Measurements from ENCODE around the gene DYSF. TPM values are rescaled to one million over a fixed set of nuclear protein-coding genes. Genes with fewer than 3 reads are reported as not detected.

DYSF gene
- total RNA-seq, 1 experiment from 2014 or later, result 0.89 TPM

DNA sequence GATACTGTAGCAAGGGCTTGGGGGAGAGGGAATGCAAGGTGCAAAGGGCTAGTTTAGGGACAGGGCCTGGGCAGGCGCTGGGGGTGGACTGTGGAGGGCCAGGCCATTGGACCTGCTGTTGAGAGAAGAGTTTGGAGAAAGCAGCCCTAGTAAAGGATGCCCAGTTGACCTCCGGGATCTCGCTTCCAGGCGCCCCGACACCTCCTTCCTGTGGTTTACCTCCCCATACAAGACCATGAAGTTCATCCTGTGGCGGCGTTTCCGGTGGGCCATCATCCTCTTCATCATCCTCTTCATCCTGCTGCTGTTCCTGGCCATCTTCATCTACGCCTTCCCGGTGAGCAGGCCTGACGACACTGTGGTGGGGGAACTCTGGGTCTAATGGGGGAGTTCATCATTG lies 229.0 kb downstream of the DYSF start:
- Histone ChIP-seq H3K4me2 (ENCODE audit: low read length) (no peak overlapping the region), H3K9me2 (ENCODE audit: insufficient read depth) (no peaks in the 10 kb centered on the region), H2AFZ (ENCODE audit: low read depth, low read length, poor library complexity, severe bottlenecking) (no peak overlapping the region), H4K20me1 (ENCODE audit: insufficient read depth) (no peaks in the 10 kb centered on the region), H3K27ac (ENCODE audit: low read depth, low read length) (no peak overlapping the region), H3K4me3 (replicated peaks in 1 of 2; ENCODE audit: low read depth in 1 of 2, low read length in 2 of 2) (no peak overlapping the region), H3K79me2 (ENCODE audit: insufficient read depth, low read length) (no peaks in the 10 kb centered on the region), H3K27me3 (ENCODE audit: insufficient read depth, low read length) (no peaks in the 10 kb centered on the region), H3K4me1 (ENCODE audit: control insufficient read depth in 1 of 2, insufficient read depth in 2 of 2, low read length in 2 of 2) (no peaks in the 10 kb centered on the region), H3K9ac (ENCODE audit: low read length) (no peak overlapping the region), H3K9me3 (ENCODE audit: control insufficient read depth in 1 of 2, insufficient read depth in 1 of 2, low read depth in 1 of 2, low read length in 2 of 2) (no peaks in the 10 kb centered on the region), H3K36me3 (ENCODE audit: control insufficient read depth in 1 of 2, insufficient read depth in 2 of 2, low read length in 2 of 2) (no peaks in the 10 kb centered on the region)
- POLR2A ChIA-PET, result no interaction called here
- DNase-seq (ENCODE audit: low read depth, low spot score) (no peak), ATAC-seq (no peak)
- BruUV-seq (replicated peaks), result no TSS peak
- CTCF ChIA-PET, result no interaction called here
- intact Hi-C loops (cut with micrococcal nuclease), result no loop called here
- TF ChIP-seq EZH2 (IDR thresholded peaks at IDR 0.05) (no peak), FOSL1 (IDR thresholded peaks at IDR 0.05; ENCODE audit: low read depth) (no peak), CEBPB (IDR thresholded peaks at IDR 0.05; ENCODE audit: low read depth) (no peak), SP1 (IDR thresholded peaks at IDR 0.05; ENCODE audit: low read depth) (no peak), POLR2AphosphoS5 (IDR thresholded peaks at IDR 0.05; ENCODE audit: low read depth, low read length) (no peak), ELF1 (IDR thresholded peaks at IDR 0.05; ENCODE audit: borderline replicate concordance, low read depth) (no peak), POLR2A (IDR thresholded peaks at IDR 0.05; ENCODE audit: borderline replicate concordance, extremely low read depth, insufficient read depth, insufficient read length) (no peak), TCF7L2 (IDR thresholded peaks at IDR 0.05; ENCODE audit: borderline replicate concordance, extremely low read depth, insufficient read depth, insufficient read length) (no peak), RAD21 (IDR thresholded peaks at IDR 0.05; ENCODE audit: low read depth) (no peak), SIN3A (IDR thresholded peaks at IDR 0.05; ENCODE audit: low read depth) (no peak), ZFX (IDR thresholded peaks at IDR 0.05) (no peak), YY1 (IDR thresholded peaks at IDR 0.05; ENCODE audit: extremely low read depth, insufficient replicate concordance, low read depth, low read length) (no peak), CBX3 (IDR thresholded peaks at IDR 0.05; ENCODE audit: low read depth) (no peak), ZNF274 (IDR thresholded peaks at IDR 0.05; ENCODE audit: low read depth, low read length) (no peak), EGR1 (IDR thresholded peaks at IDR 0.05; ENCODE audit: low read depth) (no peak), EZH2phosphoT487 (IDR thresholded peaks at IDR 0.05; ENCODE audit: borderline replicate concordance) (no peak)
- TF ChIP-seq, protein P1, sequence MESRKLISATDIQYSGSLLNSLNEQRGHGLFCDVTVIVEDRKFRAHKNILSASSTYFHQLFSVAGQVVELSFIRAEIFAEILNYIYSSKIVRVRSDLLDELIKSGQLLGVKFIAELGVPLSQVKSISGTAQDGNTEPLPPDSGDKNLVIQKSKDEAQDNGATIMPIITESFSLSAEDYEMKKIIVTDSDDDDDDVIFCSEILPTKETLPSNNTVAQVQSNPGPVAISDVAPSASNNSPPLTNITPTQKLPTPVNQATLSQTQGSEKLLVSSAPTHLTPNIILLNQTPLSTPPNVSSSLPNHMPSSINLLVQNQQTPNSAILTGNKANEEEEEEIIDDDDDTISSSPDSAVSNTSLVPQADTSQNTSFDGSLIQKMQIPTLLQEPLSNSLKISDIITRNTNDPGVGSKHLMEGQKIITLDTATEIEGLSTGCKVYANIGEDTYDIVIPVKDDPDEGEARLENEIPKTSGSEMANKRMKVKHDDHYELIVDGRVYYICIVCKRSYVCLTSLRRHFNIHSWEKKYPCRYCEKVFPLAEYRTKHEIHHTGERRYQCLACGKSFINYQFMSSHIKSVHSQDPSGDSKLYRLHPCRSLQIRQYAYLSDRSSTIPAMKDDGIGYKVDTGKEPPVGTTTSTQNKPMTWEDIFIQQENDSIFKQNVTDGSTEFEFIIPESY (IDR thresholded peaks at IDR 0.05; ENCODE audit: extremely low read depth, insufficient replicate concordance, low read length), result no peak
- TF ChIP-seq, protein P2, sequence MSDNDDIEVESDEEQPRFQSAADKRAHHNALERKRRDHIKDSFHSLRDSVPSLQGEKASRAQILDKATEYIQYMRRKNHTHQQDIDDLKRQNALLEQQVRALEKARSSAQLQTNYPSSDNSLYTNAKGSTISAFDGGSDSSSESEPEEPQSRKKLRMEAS (IDR thresholded peaks at IDR 0.05), result no peak
- TF ChIP-seq, protein P3, sequence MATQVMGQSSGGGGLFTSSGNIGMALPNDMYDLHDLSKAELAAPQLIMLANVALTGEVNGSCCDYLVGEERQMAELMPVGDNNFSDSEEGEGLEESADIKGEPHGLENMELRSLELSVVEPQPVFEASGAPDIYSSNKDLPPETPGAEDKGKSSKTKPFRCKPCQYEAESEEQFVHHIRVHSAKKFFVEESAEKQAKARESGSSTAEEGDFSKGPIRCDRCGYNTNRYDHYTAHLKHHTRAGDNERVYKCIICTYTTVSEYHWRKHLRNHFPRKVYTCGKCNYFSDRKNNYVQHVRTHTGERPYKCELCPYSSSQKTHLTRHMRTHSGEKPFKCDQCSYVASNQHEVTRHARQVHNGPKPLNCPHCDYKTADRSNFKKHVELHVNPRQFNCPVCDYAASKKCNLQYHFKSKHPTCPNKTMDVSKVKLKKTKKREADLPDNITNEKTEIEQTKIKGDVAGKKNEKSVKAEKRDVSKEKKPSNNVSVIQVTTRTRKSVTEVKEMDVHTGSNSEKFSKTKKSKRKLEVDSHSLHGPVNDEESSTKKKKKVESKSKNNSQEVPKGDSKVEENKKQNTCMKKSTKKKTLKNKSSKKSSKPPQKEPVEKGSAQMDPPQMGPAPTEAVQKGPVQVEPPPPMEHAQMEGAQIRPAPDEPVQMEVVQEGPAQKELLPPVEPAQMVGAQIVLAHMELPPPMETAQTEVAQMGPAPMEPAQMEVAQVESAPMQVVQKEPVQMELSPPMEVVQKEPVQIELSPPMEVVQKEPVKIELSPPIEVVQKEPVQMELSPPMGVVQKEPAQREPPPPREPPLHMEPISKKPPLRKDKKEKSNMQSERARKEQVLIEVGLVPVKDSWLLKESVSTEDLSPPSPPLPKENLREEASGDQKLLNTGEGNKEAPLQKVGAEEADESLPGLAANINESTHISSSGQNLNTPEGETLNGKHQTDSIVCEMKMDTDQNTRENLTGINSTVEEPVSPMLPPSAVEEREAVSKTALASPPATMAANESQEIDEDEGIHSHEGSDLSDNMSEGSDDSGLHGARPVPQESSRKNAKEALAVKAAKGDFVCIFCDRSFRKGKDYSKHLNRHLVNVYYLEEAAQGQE (IDR thresholded peaks at IDR 0.05; ENCODE audit: low read depth), result no peak
- TF ChIP-seq, protein P4, sequence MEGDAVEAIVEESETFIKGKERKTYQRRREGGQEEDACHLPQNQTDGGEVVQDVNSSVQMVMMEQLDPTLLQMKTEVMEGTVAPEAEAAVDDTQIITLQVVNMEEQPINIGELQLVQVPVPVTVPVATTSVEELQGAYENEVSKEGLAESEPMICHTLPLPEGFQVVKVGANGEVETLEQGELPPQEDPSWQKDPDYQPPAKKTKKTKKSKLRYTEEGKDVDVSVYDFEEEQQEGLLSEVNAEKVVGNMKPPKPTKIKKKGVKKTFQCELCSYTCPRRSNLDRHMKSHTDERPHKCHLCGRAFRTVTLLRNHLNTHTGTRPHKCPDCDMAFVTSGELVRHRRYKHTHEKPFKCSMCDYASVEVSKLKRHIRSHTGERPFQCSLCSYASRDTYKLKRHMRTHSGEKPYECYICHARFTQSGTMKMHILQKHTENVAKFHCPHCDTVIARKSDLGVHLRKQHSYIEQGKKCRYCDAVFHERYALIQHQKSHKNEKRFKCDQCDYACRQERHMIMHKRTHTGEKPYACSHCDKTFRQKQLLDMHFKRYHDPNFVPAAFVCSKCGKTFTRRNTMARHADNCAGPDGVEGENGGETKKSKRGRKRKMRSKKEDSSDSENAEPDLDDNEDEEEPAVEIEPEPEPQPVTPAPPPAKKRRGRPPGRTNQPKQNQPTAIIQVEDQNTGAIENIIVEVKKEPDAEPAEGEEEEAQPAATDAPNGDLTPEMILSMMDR (IDR thresholded peaks at IDR 0.05 in 2 of 3, conservative IDR thresholded peaks at IDR 0.05 in 1 of 3; ENCODE audit: borderline replicate concordance in 1 of 3, insufficient read depth in 1 of 3, low read depth in 2 of 3, low read length in 2 of 3), result no peak
- RAD21 ChIA-PET (ENCODE audit: low non-redundant PET in 1 of 2, low total read pairs in 2 of 2, uncharacterized antibody in 2 of 2, unreplicated experiment in 2 of 2), result no interaction called here
